Chondrocyte (in vitro differentiated cells): ENCODE data around the gene POLR1E. TPM values are rescaled to one million over a fixed set of nuclear protein-coding genes. Genes with fewer than 3 reads are reported as not detected.
"Not testable (repeated sequence)": the region's sequence is repeated elsewhere in the genome, so short reads cannot be mapped to it uniquely, and the experiment has no call there.

Source experiments
- DNase-seq: peaks from one replicate; pipeline ENCODE4 v3.0.0; 2021; ENCODE audit warnings: mixed read lengths, low spot score
- H3K27ac Mint-ChIP-seq: one replicate; pipeline ENCODE4 v1.8.0; 2021; ENCODE audit warnings: mild to moderate bottlenecking, moderate library complexity, mixed read lengths; ENCODE audit not compliant: unreplicated experiment
- H3K27me3 Mint-ChIP-seq: 2 replicates; pipeline ENCODE4 v1.8.0; 2021; ENCODE audit warnings: low read depth, mixed read lengths
- H3K36me3 Mint-ChIP-seq: 2 replicates; pipeline ENCODE4 v1.8.0; 2021; ENCODE audit warnings: low read depth, mixed read lengths
- H3K4me1 Mint-ChIP-seq: 2 replicates; pipeline ENCODE4 v1.8.0; 2021; ENCODE audit warnings: low read depth, mild to moderate bottlenecking, mixed read lengths
- H3K4me3 Mint-ChIP-seq: one replicate; pipeline ENCODE4 v1.8.0; 2021; ENCODE audit warnings: mild to moderate bottlenecking, moderate library complexity, mixed read lengths; ENCODE audit not compliant: unreplicated experiment
- H3K9me3 Mint-ChIP-seq: 2 replicates; pipeline ENCODE4 v1.8.0; 2021; ENCODE audit warnings: low read depth, mixed read lengths
- total RNA-seq: library from RNA; stranded (reverse); gene quantifications from 3 replicates; pipeline ENCODE4 v1.2.1, GENCODE V29; 2021
- TF ChIP-seq, protein P1 (sequence below): fragments of 200-600 bp; sonication (generic); IDR thresholded peaks from 2 replicates; pipeline ENCODE4 v1.5.0; 2021; ENCODE audit warnings: antibody characterized with exemption, mild to moderate bottlenecking, moderate library complexity

Gene POLR1E
- total RNA-seq, 1 donor from 2014 or later, result 12.7 TPM

- peak; percentile 61 for DNase-seq
- no peaks in the 10 kb centered on the region for H3K27me3 Mint-ChIP-seq
- no peaks in the 10 kb centered on the region for H3K4me1 Mint-ChIP-seq
- H3K27ac Mint-ChIP-seq, result no peak overlapping the region
- no peaks in the 10 kb centered on the region for H3K9me3 Mint-ChIP-seq
- TF ChIP-seq, protein P1, sequence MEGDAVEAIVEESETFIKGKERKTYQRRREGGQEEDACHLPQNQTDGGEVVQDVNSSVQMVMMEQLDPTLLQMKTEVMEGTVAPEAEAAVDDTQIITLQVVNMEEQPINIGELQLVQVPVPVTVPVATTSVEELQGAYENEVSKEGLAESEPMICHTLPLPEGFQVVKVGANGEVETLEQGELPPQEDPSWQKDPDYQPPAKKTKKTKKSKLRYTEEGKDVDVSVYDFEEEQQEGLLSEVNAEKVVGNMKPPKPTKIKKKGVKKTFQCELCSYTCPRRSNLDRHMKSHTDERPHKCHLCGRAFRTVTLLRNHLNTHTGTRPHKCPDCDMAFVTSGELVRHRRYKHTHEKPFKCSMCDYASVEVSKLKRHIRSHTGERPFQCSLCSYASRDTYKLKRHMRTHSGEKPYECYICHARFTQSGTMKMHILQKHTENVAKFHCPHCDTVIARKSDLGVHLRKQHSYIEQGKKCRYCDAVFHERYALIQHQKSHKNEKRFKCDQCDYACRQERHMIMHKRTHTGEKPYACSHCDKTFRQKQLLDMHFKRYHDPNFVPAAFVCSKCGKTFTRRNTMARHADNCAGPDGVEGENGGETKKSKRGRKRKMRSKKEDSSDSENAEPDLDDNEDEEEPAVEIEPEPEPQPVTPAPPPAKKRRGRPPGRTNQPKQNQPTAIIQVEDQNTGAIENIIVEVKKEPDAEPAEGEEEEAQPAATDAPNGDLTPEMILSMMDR, result no peak
- H3K36me3 Mint-ChIP-seq, result peaks cover 8% of the 10 kb centered on the region
- no peak overlapping the region for H3K4me3 Mint-ChIP-seq
These were observed 23.8 kb downstream of the POLR1E start for GRCh38 chr9:37509536-37509935.

DNA sequence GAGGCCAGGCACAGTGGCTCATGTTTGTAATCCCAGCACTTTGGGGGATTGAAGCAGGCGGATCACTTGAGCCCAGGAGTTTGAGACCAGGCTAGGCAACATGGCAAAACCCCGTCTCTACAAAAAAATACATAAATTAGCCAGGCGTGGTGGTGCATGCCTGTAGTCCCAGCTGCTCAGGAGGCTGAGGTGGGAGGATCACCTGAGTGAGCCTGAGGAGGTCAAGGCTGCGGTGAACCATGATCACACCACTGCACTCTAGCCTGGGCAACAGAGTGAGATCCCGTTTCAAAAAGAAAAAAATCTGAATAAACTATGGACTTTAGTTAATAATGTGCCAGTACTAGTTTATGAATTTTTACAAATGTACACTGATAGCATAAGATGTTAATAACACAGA, 24.3 kb downstream of the POLR1E start:
- H3K27me3 Mint-ChIP-seq, H3K4me1 Mint-ChIP-seq, H3K4me3 Mint-ChIP-seq, H3K9me3 Mint-ChIP-seq, H3K27ac Mint-ChIP-seq: not testable (repeated sequence)
- H3K36me3 Mint-ChIP-seq, result peaks cover 11% of the 10 kb centered on the region
- peak; percentile 7 for DNase-seq

DNA sequence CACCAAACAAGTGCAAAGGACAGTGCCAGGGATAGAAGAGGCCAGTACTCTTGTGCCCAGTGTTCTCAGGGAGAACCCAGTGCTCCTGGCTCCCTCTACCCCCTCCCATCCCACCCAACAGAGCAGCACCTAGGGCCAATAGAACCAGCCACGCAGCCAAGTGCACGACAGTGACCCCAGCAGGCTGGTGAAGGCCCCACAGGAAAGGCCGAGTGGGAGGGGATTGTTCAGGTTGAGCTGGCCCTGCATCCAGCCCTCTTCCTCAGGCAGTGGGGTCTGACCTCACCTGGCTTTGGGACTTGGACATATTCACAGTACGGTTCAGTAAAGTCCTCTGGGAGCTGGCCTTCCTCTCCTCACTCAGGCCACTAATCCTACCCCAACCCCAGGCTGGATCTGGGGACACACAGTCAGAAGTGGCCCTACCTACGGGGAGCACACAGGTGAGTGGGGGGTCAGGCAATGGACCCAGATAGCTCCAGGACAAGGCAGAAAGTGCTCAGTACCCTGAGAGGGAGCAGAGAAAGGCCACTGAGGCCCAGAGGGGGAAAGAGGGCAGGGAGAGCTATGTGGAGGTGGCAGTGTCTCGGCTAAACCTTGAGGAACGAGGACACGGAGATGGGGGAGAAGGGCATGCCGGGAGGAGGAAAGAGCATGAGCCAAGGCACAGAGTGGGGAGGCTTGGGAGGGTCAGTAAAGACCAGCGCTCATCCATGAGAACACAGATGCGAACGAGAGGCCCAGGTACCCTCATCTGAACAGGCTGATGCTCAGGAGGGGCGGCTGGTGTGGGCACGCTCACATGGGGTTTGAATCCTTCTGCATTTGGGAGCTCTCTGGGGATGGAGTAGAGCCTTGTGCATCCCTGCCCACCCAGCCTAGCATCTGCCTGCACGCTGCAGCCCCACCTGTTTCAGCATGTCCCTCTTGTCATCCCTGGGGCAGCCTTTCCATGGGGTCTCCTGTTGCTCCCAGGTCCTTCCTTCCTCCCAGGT, 25.6 kb downstream of the POLR1E start:
- no peak overlapping the region for H3K4me3 Mint-ChIP-seq
- no peaks in the 10 kb centered on the region for H3K27me3 Mint-ChIP-seq
- DNase-seq, result peak; percentile 72
- no peak overlapping the region for H3K27ac Mint-ChIP-seq
- TF ChIP-seq, protein P1, result peak; percentile 29
- no peaks in the 10 kb centered on the region for H3K9me3 Mint-ChIP-seq
- H3K36me3 Mint-ChIP-seq, result peaks cover 17% of the 10 kb centered on the region
- H3K4me1 Mint-ChIP-seq, result no peaks in the 10 kb centered on the region

DNA sequence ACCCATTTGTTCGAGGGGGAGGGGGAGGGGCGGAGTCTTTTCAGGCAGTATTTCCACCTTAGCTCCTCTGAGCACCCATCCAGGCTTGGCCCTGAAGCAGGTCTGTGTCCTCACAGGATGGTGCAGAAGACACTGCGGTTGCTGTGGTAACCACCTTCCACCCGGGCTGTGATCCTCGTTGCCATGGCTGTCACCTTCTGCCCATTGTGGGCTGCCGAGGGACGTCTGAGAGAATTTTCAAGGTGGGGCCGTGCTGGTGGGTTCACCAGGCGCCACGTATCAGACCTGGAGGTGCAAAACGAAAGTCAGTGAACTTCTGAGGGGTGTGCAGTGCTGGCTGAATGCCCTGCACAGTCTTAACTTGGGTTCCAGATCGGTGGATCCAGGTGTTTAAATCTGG, 26.7 kb downstream of the POLR1E start:
- Mint-ChIP-seq H3K9me3 (no peaks in the 10 kb centered on the region), H3K4me1 (no peaks in the 10 kb centered on the region), H3K36me3 (peaks cover 17% of the 10 kb centered on the region), H3K27ac (no peak overlapping the region), H3K27me3 (no peaks in the 10 kb centered on the region), H3K4me3 (no peak overlapping the region)
- TF ChIP-seq, protein P1, result no peak
- DNase-seq, result peak; percentile 37

- not testable (repeated sequence) for H3K4me1 Mint-ChIP-seq
These were observed 28.7 kb downstream of the POLR1E start for GRCh38 chr9:37514415-37514814.

DNA sequence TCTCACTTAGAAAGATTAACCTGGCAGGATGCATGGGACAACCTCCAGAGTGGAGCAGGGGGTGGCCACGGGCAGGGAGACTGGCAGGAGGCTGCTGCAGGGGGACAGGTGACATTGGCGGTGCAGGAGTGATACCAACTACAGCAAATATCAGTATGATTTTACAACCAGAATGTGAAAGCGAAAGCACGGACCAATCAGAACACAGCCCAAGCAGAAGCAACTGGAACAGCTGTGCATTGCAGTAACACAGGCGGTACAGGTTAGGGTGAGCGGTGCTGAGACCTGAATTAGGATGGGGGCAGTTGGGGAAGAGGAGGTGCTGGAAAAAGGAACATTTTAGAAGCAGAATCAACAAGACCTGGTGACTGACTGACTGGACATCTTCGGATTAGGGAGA, 29.3 kb downstream of the POLR1E start:
- H3K36me3 Mint-ChIP-seq, result peaks cover 25% of the 10 kb centered on the region
- H3K9me3 Mint-ChIP-seq, result no peaks in the 10 kb centered on the region
- no peaks in the 10 kb centered on the region for H3K4me1 Mint-ChIP-seq

More at GRCh38 chr9:37514415-37514814, 28.7 kb downstream of the POLR1E start:
- peaks cover 25% of the 10 kb centered on the region for H3K36me3 Mint-ChIP-seq
- not testable (repeated sequence) for H3K27me3 Mint-ChIP-seq, H3K9me3 Mint-ChIP-seq, H3K27ac Mint-ChIP-seq, H3K4me3 Mint-ChIP-seq
- DNase-seq, result peak; percentile 29

More for the DNA sequence above, 29.3 kb downstream of the POLR1E start:
- no peaks in the 10 kb centered on the region for H3K27me3 Mint-ChIP-seq
- DNase-seq, result peak; percentile 59
- no peak overlapping the region for H3K27ac Mint-ChIP-seq
- TF ChIP-seq, protein P1, result no peak
- no peak overlapping the region for H3K4me3 Mint-ChIP-seq
